ENCODE data around the gene TRAF3IP1.

Gene TRAF3IP1

GRCh38 chr2:238350150-238350897 is 30.0 kb downstream of the TRAF3IP1 start:
- Histone ChIP-seq H3K4me1 (ENCODE audit: control insufficient read depth, low read length) (no peaks in the 10 kb centered on the region), H3K9me2 (replicated peaks; ENCODE audit: control insufficient read depth, low read length) (no peaks in the 10 kb centered on the region), H3K36me3 (ENCODE audit: control insufficient read depth, low read length) (no peaks in the 10 kb centered on the region), H3K27ac (ENCODE audit: low read depth, low read length) (no peak overlapping the region), H3K4me2 (ENCODE audit: low read length) (no peak overlapping the region), H3K9me3 (ENCODE audit: control insufficient read depth, insufficient read depth, low read length) (no peaks in the 10 kb centered on the region), H3K4me3 (ENCODE audit: low read length) (no peak overlapping the region), H4K20me1 (ENCODE audit: control insufficient read depth, insufficient read depth, low read depth, low read length) (no peaks in the 10 kb centered on the region), H3K27me3 (ENCODE audit: control insufficient read depth, low read length) (no peaks in the 10 kb centered on the region), H3K79me2 (ENCODE audit: control insufficient read depth, low read length) (no peaks in the 10 kb centered on the region), H3F3A (ENCODE audit: control insufficient read depth, insufficient read depth) (no peaks in the 10 kb centered on the region)
- TF ChIP-seq EZH2phosphoT487 (IDR thresholded peaks at IDR 0.05; ENCODE audit: borderline replicate concordance, low read length): no peak
- TF ChIP-seq, protein P1, sequence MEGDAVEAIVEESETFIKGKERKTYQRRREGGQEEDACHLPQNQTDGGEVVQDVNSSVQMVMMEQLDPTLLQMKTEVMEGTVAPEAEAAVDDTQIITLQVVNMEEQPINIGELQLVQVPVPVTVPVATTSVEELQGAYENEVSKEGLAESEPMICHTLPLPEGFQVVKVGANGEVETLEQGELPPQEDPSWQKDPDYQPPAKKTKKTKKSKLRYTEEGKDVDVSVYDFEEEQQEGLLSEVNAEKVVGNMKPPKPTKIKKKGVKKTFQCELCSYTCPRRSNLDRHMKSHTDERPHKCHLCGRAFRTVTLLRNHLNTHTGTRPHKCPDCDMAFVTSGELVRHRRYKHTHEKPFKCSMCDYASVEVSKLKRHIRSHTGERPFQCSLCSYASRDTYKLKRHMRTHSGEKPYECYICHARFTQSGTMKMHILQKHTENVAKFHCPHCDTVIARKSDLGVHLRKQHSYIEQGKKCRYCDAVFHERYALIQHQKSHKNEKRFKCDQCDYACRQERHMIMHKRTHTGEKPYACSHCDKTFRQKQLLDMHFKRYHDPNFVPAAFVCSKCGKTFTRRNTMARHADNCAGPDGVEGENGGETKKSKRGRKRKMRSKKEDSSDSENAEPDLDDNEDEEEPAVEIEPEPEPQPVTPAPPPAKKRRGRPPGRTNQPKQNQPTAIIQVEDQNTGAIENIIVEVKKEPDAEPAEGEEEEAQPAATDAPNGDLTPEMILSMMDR (IDR thresholded peaks at IDR 0.05; ENCODE audit: low read depth, low read length, poor library complexity, severe bottlenecking): no peak

- TF ChIP-seq, protein P1 (IDR thresholded peaks at IDR 0.05; ENCODE audit: low read depth, low read length, poor library complexity, severe bottlenecking): no peak
- TF ChIP-seq EZH2phosphoT487 (IDR thresholded peaks at IDR 0.05; ENCODE audit: borderline replicate concordance, low read length): no peak
- Histone ChIP-seq H3K27ac (ENCODE audit: low read depth, low read length) (no peak overlapping the region), H3K4me2 (ENCODE audit: low read length) (no peak overlapping the region), H3K79me2 (ENCODE audit: control insufficient read depth, low read length) (no peaks in the 10 kb centered on the region), H3K36me3 (ENCODE audit: control insufficient read depth, low read length) (no peaks in the 10 kb centered on the region), H3K27me3 (ENCODE audit: control insufficient read depth, low read length) (no peaks in the 10 kb centered on the region), H3K9me3 (ENCODE audit: control insufficient read depth, insufficient read depth, low read length) (no peaks in the 10 kb centered on the region), H3K4me1 (ENCODE audit: control insufficient read depth, low read length) (no peaks in the 10 kb centered on the region), H4K20me1 (ENCODE audit: control insufficient read depth, insufficient read depth, low read depth, low read length) (no peaks in the 10 kb centered on the region), H3K4me3 (ENCODE audit: low read length) (no peak overlapping the region), H3K9me2 (replicated peaks; ENCODE audit: control insufficient read depth, low read length) (no peaks in the 10 kb centered on the region), H3F3A (ENCODE audit: control insufficient read depth, insufficient read depth) (no peaks in the 10 kb centered on the region)
Measured at GRCh38 chr2:238351315-238351714, 31.0 kb downstream of the TRAF3IP1 start.

GRCh38 chr2:238352361-238352760 is 32.0 kb downstream of the TRAF3IP1 start:
- H3K9me2 ChIP-seq (replicated peaks; ENCODE audit: control insufficient read depth, low read length): no peaks in the 10 kb centered on the region
- no peaks in the 10 kb centered on the region for H3K4me1 ChIP-seq (ENCODE audit: control insufficient read depth, low read length)
- H3K4me3 ChIP-seq (ENCODE audit: low read length): no peak overlapping the region
- H3K9me3 ChIP-seq (ENCODE audit: control insufficient read depth, insufficient read depth, low read length): no peaks in the 10 kb centered on the region
- no peak overlapping the region for H3K4me2 ChIP-seq (ENCODE audit: low read length)
- TF ChIP-seq EZH2phosphoT487 (IDR thresholded peaks at IDR 0.05; ENCODE audit: borderline replicate concordance, low read length): no peak
- TF ChIP-seq, protein P1 (IDR thresholded peaks at IDR 0.05; ENCODE audit: low read depth, low read length, poor library complexity, severe bottlenecking): no peak
- H3K79me2 ChIP-seq (ENCODE audit: control insufficient read depth, low read length): no peaks in the 10 kb centered on the region
- H4K20me1 ChIP-seq (ENCODE audit: control insufficient read depth, insufficient read depth, low read depth, low read length): no peaks in the 10 kb centered on the region
- no peaks in the 10 kb centered on the region for H3F3A ChIP-seq (ENCODE audit: control insufficient read depth, insufficient read depth)
- no peaks in the 10 kb centered on the region for H3K27me3 ChIP-seq (ENCODE audit: control insufficient read depth, low read length)
- no peak overlapping the region for H3K27ac ChIP-seq (ENCODE audit: low read depth, low read length)
- no peaks in the 10 kb centered on the region for H3K36me3 ChIP-seq (ENCODE audit: control insufficient read depth, low read length)
